ENCODE results near the gene IL36RN.

The IL36RN gene

DNA sequence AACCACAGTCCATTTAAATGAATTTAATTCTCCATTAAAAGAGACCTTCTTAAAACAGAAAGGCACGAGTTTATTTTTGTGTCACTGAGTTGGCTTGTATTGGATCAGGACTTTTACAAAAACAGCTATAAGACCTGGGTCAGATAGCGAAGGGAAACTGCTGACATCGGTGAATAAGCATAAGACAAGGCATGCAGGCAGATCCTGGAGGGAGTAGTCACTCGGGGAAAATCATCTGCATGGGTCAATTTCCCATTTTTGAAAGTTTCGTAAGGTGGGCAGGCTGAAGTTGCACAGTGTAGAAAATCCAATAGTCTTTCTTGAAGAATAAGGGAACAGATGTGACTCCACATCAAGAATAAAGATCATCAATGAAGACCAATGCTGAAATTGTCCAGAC, 19.3 kb upstream of the IL36RN start:
- H3K4me3 ChIP-seq (ENCODE audit: low read length) = no peak overlapping the region
- DNase-seq (ENCODE audit: low read depth, low spot score) = no peak

DNA sequence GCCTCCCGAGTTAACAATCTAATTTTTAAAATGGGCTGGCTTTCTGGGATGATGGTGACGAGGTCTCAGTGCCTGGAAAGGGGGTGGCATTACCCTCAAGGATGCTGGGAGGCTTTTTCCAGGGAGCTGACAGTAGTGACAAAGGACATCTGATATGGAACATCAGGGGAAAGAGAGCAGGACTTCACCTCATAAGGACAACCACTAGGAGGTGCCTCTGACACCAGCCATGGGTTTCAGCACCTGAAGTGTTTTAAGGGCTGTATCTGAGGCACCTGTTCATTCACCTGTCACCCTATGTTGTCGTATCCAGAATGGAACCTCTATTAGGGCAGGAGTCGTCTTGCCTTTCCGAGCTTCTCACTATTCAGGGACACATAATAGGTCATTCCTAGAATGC, 17.1 kb upstream of the IL36RN start:
- no peak for DNase-seq (ENCODE audit: low read depth, low spot score)
- no peak overlapping the region for H3K4me3 ChIP-seq (ENCODE audit: low read length)

DNA sequence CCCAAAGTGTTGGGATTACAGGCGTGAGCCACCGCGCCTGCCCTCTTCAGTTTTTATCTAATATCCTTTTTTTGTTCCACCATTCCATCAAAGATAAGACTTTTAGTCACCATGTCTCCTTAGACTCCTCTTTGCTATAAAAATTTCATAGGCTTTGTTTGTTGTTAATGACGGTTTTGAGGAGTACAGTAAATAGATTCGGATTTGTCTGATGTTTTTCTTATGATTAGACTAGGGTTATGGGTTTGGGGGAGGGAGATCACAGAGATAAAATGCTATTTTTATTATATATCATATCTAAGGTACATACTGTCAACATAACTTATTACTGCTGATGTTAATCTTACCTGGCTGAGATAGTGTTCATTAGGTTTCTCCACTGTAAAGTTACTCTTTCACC, 12.5 kb upstream of the IL36RN start:
- no peak for DNase-seq (ENCODE audit: low read depth, low spot score)
- no peak overlapping the region for H3K4me3 ChIP-seq (ENCODE audit: low read length)

DNA sequence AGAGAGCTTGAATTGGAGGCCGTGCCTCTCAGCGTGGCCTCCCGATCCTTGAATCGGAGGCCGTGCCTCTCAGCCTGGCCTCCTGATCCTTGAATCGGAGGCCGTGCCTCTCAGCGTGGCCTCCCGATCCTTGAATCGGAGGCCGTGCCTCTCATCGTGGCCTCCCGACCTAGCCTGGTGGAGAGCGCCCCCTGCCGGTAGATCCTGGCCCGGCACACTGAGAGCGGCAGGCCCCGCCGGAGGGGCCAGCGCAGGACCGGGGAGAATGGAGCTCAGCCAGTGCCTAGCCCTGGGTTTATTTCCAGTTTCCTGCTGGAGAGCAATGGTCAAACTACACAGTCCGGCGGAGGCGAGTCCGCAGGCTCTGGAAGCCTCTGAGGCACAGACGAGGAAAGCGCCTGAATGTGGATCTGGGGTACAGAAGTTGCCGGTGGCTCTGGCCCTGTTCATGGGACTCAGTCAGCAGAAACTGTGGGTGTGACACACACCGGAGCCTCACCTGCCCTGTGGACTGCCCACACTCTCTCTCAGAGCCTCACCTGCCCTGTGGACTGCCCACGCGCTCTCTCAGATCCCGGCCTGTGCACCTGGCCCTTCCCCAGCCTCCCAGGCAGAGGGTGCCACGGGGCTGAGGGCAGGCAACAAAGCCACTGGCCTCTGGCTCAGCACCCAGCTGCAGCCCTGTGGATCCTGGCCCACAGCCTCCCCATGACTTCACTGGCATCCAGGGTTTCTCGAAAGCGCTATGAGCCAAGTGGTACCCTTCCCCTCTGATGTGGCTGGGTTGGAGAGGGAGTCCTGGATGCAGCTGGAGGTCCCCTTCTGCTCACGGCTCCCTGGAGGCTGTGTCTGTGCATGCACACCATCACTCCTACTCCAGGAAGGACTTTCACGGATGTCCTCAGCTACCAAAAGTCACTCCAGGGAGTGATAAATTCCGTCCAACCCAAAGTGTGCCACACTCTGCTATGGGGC, 7.8 kb upstream of the IL36RN start:
- DNase-seq (ENCODE audit: low read depth, low spot score) = no peak
- H3K4me3 ChIP-seq (ENCODE audit: low read length) = no peak overlapping the region

DNA sequence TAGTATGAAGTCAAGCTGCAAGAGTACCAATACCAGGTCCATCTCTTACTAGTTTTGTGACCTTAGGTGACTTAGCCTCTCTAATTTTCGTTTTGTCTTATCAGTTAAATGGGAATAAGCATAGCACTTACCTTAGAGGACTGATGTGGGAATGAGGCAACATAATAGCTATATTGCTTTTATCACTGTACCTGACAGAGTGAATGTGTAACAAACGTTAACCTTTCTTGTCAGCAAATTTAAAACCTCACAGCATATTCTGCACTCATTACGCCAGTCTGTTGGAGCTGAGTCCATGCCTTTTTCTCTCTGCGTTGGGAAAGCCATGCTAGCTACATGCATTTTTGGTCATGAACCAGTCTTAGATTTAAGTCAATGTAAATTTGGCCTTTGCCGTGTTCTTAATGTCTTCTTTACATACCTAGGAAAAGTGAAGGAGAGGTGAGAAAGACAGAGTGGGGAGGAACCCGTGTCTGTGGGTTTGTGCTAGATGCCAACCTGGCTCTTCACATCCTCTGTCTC, 6.5 kb upstream of the IL36RN start, which contains the start of gene IL36B:
Gene IL36B (minus strand): TSS at position 472 of the 522 bp plus-strand sequence.
- no peak for DNase-seq (ENCODE audit: low read depth, low spot score)
- no peak within 1 kb of the TSS for H3K4me3 ChIP-seq (ENCODE audit: low read length)

DNA sequence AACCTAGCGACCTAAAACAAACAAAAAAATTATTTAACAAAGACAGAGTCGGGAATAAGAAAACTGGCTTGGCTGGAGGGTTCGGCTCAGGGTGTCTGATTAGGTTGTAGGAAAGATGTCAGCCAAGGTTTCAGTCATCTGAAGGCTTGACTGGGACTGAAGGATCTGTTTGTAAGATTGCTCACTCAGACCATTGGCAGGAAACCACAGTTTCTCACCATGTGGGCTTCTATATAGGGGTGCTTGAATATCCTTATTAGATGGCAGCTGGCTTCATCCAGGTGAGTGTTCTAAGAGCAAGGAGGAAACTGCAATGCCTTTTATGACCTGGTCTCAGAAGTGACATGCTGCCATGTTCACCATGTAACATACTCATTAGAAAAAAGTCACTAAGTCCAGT, 5.3 kb upstream of the IL36RN start:
- no peak for DNase-seq (ENCODE audit: low read depth, low spot score)

DNA sequence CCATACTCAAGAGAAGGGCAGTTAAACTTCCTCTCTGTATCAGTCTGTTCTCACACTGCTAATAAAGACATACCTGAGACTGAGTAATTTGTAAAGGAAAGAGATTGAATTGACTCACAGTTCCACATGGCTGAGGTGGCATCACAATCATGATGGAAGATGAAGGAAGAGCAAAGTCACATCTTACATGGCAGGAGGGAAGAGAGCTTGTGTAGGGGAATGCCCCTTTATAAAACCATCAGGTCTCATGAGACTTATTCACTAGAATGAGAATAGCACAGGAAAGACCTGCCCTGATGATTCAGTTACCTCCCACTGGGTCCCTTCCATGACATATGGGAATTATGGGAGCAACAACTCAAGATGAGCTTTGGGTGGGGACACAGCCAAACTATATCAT, 4.9 kb upstream of the IL36RN start:
- DNase-seq (ENCODE audit: low read depth, low spot score) = no peak
- no peak overlapping the region for H3K4me3 ChIP-seq (ENCODE audit: low read length)

More for the DNA sequence above, 5.3 kb upstream of the IL36RN start:
- no peak overlapping the region for H3K4me3 ChIP-seq (ENCODE audit: low read length)

DNA sequence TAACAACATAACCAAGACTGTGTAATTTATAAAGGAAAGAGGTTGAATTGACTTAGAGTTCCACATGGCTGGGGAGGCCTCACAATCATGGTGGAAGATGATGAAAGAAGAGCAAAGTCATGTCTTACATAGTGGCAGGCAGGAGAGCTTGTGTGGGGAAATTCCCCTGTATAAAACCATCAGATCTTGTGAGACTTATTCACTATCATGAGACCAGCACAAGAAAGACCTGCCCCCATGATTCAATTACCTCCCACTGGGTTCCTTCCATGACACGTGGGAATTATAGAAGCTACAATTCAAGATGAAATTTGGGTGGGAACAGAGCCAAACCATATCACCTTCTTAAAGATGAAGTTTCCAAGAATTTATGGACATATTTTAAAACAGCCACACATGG, 2.5 kb upstream of the IL36RN start:
- DNase-seq (ENCODE audit: low read depth, low spot score) = no peak
- no peak overlapping the region for H3K4me3 ChIP-seq (ENCODE audit: low read length)

DNA sequence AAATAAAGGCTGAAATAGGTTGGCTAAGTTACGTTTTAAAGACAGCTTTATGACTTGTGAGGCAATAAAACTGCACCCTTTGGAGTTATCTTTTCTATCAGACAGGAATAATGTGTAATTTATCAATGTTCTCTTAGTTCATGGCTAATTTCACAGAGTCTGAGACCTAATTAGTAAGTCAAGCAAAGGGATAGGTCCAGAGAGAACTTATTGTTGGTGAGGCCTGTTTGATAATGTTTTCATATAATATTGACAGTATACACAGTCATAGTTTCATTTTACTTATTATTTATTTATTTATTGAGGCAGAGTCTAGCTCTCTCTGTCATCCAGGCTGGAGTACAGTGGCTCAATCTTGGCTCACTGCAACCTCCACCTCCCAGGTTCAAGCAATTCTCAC, 1.9 kb upstream of the IL36RN start:
- DNase-seq (ENCODE audit: low read depth, low spot score) = no peak
- H3K4me3 ChIP-seq (ENCODE audit: low read length) = no peak overlapping the region

DNA sequence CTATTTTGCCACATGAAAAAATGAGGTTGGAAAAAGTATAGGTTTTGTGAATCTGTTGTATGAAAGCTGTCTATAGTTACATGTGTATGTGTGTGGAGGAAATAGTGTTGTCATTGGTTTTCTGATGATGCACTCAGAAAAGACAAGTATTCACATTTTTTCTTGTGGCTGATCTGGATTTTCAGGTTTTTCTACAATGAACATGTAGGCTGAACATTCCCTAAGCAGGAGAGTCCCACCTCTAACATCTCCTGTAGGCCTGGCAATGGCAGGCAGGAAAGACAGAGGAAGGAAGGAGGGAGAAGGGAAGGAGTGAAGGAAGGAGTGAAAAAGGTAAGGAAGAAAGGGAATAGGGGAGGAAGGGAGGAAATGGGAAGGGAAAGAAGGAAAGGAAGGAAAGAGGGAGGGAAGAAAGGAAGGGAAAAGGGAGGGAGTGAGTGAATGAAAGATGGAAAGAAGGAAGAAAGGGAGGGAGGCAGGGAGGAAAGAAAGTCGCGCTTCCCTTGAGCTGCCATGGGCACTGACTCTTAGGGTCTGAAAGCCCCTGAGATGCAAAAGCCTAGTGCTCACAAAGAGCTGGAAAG, 495 bp upstream of the IL36RN start:
- no peak for DNase-seq (ENCODE audit: low read depth, low spot score)
- H3K4me3 ChIP-seq (ENCODE audit: low read length) = no peak overlapping the region

DNA sequence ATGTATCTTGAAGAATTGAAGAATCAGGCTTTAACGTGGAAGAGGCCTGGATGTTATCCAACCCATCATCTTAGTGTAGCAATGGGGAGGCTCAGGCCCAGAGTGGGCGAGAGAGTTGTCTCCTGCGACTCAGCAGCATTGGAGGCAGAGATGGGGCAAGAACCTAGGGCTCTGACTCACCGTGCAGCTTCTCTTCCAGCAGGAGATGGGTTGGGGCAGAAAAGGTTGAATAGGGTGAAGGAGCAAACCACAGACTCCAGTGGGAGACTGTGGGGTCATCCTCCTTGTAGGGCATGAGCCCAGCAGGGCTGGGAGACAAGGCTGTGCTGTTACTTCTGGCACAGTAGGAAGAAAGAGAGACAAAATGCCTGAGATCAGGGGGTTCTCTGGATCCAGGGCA, 1.4 kb downstream of the IL36RN start:
- no peak overlapping the region for H3K4me3 ChIP-seq (ENCODE audit: low read length)
- DNase-seq (ENCODE audit: low read depth, low spot score) = no peak

DNA sequence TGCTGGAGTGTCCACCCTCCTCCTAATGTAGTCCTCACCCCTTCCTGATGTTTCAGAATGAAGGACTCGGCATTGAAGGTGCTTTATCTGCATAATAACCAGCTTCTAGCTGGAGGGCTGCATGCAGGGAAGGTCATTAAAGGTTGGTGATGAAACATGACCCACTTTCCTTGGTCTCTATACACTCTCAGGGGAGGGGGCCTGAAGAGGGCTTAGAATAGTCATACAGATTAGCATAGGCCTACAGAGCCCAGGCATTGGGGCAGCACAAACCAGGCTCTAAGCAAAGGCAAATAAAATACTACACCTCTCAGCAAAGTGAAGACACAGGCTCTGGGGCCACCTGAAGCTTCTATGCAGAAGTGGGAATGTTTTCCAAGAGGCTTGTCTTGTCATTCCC, 1.8 kb downstream of the IL36RN start:
- DNase-seq (ENCODE audit: low read depth, low spot score) = no peak
- H3K4me3 ChIP-seq (ENCODE audit: low read length) = no peak overlapping the region

DNA sequence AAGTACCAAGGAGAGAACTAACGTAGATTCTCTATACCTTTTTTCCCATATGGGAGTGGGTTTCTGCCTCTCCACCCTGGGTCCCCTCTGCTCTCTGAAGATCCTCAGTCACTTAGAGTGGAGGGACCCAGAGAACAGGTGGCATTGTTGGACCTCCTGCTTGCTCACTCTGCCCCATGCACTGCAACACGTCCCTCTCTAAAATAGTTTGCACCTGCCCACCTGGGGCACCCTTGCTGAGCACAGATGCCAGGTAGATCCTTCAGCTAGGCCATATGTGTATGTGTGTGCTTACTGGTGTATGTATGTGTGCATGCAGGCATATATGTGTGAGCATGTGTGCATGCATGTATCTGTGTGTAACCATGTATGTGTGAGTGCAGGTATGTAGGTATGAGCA, 2.2 kb downstream of the IL36RN start:
- DNase-seq (ENCODE audit: low read depth, low spot score) = no peak
- no peak overlapping the region for H3K4me3 ChIP-seq (ENCODE audit: low read length)

DNA sequence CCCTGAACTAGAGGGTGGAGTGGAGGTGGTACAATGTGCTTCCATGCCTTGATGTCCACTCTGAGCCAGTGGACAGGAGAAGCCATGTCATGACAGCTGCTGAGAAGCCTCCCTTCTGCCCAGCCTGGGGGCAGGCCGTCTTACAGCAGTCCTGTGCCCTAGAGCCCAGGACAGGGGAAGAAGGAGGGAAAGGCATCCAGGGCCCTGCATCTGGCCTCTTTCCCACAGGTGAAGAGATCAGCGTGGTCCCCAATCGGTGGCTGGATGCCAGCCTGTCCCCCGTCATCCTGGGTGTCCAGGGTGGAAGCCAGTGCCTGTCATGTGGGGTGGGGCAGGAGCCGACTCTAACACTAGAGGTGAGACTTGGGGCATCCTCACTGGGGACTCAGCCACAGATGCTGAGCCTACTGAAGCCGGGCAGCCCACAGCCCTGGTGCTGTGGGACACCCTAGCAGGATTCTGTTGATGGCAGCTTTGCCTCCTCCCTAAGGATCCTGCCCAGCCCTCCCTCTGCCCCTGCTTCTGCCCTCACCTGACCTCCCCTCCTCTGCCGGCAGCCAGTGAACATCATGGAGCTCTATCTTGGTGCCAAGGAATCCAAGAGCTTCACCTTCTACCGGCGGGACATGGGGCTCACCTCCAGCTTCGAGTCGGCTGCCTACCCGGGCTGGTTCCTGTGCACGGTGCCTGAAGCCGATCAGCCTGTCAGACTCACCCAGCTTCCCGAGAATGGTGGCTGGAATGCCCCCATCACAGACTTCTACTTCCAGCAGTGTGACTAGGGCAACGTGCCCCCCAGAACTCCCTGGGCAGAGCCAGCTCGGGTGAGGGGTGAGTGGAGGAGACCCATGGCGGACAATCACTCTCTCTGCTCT, 3.1 kb downstream of the IL36RN start:
- no peak overlapping the region for H3K4me3 ChIP-seq (ENCODE audit: low read length)
- DNase-seq (ENCODE audit: low read depth, low spot score) = no peak

DNA sequence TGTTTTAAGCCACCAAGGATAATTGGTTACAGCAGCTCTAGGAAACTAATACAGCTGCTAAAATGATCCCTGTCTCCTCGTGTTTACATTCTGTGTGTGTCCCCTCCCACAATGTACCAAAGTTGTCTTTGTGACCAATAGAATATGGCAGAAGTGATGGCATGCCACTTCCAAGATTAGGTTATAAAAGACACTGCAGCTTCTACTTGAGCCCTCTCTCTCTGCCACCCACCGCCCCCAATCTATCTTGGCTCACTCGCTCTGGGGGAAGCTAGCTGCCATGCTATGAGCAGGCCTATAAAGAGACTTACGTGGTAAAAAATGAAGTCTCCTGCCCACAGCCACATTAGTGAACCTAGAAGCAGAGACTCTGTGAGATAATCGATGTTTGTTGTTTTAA, 5.3 kb downstream of the IL36RN start:
- no peak for DNase-seq (ENCODE audit: low read depth, low spot score)
- H3K4me3 ChIP-seq (ENCODE audit: low read length) = no peak overlapping the region

DNA sequence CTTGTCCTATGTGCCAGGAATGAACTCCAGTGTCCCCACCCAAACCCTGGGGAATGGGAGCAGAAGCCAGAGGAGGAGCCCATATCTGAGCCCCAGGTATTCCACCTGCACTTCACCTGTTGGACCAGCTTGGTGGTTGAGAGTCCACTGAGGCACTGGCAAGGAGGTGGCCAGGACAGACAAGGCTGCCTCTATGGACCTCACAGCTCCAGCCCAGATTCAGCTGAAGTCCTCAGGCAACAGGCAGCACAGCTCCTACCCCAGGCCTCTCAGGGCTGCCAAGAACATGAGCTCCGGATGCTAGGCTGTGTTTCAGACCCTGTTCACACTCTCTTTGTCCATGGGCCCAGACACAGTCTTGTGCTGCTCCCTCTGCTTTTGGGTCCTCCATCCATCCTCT, 5.9 kb downstream of the IL36RN start:
- H3K4me3 ChIP-seq (ENCODE audit: low read length) = no peak overlapping the region
- no peak for DNase-seq (ENCODE audit: low read depth, low spot score)

DNA sequence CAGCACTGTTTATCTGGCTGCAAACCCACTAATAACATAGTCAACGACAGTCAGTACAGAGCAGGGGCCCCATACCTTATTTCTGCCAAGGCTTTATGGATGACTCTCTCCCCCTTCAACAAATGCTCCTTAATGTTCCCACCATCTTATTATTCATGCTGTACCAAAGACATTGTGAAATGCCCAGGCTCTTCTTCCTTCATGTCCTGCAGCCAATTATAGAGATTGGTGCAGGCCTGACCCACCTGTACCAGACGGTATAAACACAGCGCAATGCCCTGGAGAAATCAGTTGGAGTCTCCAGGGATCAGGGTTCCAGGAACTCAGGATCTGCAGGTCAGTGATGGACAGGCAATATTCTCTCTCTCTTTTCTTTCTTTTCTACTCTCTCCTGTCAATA, 8.7 kb downstream of the IL36RN start, which contains the start of gene IL1F10:
Gene IL1F10 (plus strand): TSS at position 290 of the 400 bp plus-strand sequence. CDS start 4,769 bp downstream, outside the sequence.
- no peak within 1 kb of the TSS for H3K4me3 ChIP-seq (ENCODE audit: low read length)
- no peak for DNase-seq (ENCODE audit: low read depth, low spot score)

DNA sequence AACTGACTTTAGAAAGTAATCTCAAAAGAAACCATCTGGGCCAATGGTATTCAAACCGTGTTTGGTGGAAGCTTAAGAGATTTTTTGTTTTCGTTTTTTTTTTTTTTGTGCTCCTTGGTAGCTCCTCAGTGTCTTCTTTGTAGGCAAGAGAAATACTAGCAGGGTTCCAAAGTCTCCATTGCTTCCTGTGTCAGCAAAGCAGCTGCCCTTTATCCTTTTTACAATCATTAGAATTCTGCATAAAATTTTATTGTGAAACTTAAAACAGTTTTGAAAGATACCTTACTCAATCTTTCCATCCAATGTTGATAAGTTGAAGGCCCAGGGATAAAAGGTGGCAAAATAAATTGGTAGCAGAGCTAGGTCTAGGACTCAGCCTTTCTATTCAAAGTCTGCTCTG, 9.3 kb downstream of the IL36RN start:
- DNase-seq (ENCODE audit: low read depth, low spot score) = no peak
- H3K4me3 ChIP-seq (ENCODE audit: low read length) = no peak overlapping the region

DNA sequence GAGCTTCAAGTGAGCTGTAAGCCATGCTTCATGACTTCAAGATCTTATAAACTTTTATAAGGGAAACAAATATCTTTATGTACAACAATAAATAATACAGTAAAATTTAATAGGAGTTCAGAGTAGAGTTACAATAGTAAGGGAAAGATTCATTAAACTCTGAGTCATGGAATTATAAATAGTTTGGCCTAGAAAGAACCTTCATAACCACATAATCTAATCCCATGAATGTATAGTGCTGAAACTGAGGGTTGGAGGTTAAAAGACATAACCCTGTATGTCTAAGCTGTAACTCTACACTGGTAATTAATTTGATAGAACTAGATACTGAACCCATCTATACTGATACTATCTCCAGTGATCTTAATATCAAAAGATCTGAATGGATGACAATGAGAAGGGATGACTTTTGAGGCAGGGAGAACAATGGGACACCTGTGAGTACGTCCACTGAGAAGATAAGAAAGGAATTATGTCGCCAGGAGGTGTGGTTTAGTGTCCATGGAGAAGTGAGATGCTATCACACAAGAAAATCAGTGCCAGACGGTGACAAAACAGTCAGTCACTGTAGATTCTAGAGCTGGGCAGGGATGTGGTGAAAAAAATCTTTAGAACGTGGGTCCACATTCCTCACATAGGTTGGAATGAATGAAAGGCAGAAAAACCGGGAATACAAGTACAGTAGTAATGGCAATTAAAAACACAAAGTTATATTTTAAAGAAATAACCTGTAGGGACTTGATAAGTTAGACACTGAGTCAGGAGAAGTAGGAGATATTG, 9.9 kb downstream of the IL36RN start:
- no peak for DNase-seq (ENCODE audit: low read depth, low spot score)
- H3K4me3 ChIP-seq (ENCODE audit: low read length) = no peak overlapping the region
